ENCODE results near the gene DNAH3.

The DNAH3 gene

GRCh38 chr16:20901436-20902112 lies 249.1 kb downstream of the DNAH3 start:
- no peak for TF ChIP-seq CTCF (IDR thresholded peaks at IDR 0.05; ENCODE audit: low read depth, low read length)
- peak overlapping the region; percentile 97 for H3K4me3 ChIP-seq (ENCODE audit: low read depth, low read length)

DNA sequence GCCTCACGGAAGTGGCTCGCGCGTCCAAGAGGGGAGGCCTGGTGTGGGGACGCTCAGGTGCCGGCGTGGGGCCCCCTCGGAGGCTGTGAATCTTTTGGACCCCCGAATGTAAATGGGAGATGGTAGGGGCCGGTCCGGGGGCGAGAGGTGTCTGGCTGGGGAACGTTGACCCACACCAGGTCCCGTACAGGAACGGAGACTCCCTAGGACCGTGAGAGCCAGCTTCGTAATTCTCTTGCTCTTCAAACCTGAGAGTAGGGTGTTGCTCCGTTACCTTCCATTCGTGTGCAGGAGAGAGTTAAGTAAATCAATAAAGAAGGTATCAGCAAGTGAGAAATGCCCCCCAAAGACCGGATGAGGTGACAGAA lies 249.6 kb downstream of the DNAH3 start:
- H3K4me3 ChIP-seq (ENCODE audit: low read depth, low read length) = peak overlapping the region; percentile 97
- no peak for TF ChIP-seq CTCF (IDR thresholded peaks at IDR 0.05; ENCODE audit: low read depth, low read length)

GRCh38 chr16:20900299-20901067 lies 250.2 kb downstream of the DNAH3 start, which contains the start of the genes DCUN1D3 and LYRM1:
Gene DCUN1D3, minus strand, starts transcription at chr16:20900358. Its CDS starts 37,820 bp downstream, at chr16:20862538.
Gene LYRM1, plus strand, starts transcription at chr16:20900771. Its CDS starts 14,785 bp downstream, at chr16:20915556.
- no peak for TF ChIP-seq CTCF (IDR thresholded peaks at IDR 0.05; ENCODE audit: low read depth, low read length)
- H3K4me3 ChIP-seq (ENCODE audit: low read depth, low read length) = peak within 1 kb of the TSS; percentile 97

GRCh38 chr16:20899477-20900298 lies 251.0 kb downstream of the DNAH3 start:
- peak overlapping the region; percentile 97 for H3K4me3 ChIP-seq (ENCODE audit: low read depth, low read length)
- TF ChIP-seq CTCF (IDR thresholded peaks at IDR 0.05; ENCODE audit: low read depth, low read length) = no peak

DNA sequence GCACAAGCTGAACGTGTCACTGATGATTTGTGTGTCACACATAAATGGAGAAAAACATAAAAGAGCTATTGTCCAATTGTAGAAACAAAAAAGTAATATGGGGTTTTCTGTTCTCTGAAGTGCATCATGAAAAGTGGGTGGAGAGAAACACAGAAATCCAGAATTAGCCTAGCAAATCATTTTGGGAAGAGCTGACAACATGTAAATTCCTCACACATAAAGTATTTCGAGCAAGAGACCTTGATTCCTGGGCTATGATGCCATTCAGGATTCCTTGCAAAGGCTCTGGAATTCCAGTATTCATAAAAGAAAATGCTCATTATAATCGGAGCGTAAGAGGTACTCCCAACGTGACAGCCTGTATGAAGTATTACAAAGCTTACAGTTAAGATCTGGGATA lies 251.6 kb downstream of the DNAH3 start:
- H3K4me3 ChIP-seq (ENCODE audit: low read depth, low read length) = peak overlapping the region; percentile 97

GRCh38 chr16:20897922-20898321 lies 252.7 kb downstream of the DNAH3 start:
- peak overlapping the region; percentile 97 for H3K4me3 ChIP-seq (ENCODE audit: low read depth, low read length)
- TF ChIP-seq CTCF (IDR thresholded peaks at IDR 0.05; ENCODE audit: low read depth, low read length) = no peak

More for the DNA sequence above, 251.6 kb downstream of the DNAH3 start:
- TF ChIP-seq CTCF (IDR thresholded peaks at IDR 0.05; ENCODE audit: low read depth, low read length) = no peak

All from WI38 (cell line).